Common myeloid progenitor, CD34-positive (primary cell): ENCODE measurements around the gene DCN.

Experiments
- CTCF ChIA-PET: fragments of 350-600 bp; sonication (Branson Sonifier 250); formaldehyde crosslinking; loops from one replicate; lab custom pipeline; 2021; ENCODE audit warnings: antibody characterized with exemption; lab: Charles Lee
- POLR2A ChIA-PET: fragments of 350-600 bp; sonication (Branson Sonifier 250); formaldehyde crosslinking; loops from one replicate; lab custom pipeline; 2021; ENCODE audit warnings: antibody characterized with exemption; lab: Charles Lee
- DNase-seq, 3 donors: peaks; one replicate each; pipeline versions ENCODE4 v3.0.0 to v3.0.0-alpha.2; 2013
- H3K27ac ChIP-seq, 2 experiments: 1 replicate in 1 of 2; 2 replicates in 1 of 2; pipeline ENCODE4 v1.7.0; 2013; ENCODE audit warnings: inconsistent platforms in 2 of 2, low read length in 2 of 2, mild to moderate bottlenecking in 2 of 2, low read depth in 1 of 2, moderate library complexity in 1 of 2; ENCODE audit not compliant: severe bottlenecking in 2 of 2, insufficient read depth in 1 of 2, poor library complexity in 1 of 2
- H3K27me3 ChIP-seq, 5 experiments: replicated peaks in 2 of 5; 1 replicate in 3 of 5; 2 replicates in 2 of 5; pipeline versions ENCODE4 v1.6.1 to v1.7.0; 2013; ENCODE audit warnings: low read length in 4 of 5, mild to moderate bottlenecking in 2 of 5, moderate library complexity in 2 of 5, inconsistent platforms in 1 of 5; ENCODE audit not compliant: insufficient read depth in 5 of 5, control insufficient read depth in 4 of 5
- H3K36me3 ChIP-seq, 4 experiments: 1 replicate in 2 of 4; 2 replicates in 2 of 4; pipeline versions ENCODE4 v1.6.1 to v1.7.0; 2013; ENCODE audit warnings: low read length in 3 of 4, control low read depth in 1 of 4, mild to moderate bottlenecking in 1 of 4; ENCODE audit not compliant: control insufficient read depth in 4 of 4, insufficient read depth in 4 of 4
- H3K4me1 ChIP-seq, 4 experiments: 1 replicate in 3 of 4; 2 replicates in 1 of 4; pipeline versions ENCODE4 v1.6.1 to v1.7.1; 2013; ENCODE audit warnings: low read length in 3 of 4, mild to moderate bottlenecking in 3 of 4, control low read depth in 1 of 4, inconsistent platforms in 1 of 4, moderate library complexity in 1 of 4; ENCODE audit not compliant: control insufficient read depth in 4 of 4, insufficient read depth in 4 of 4; ENCODE audit errors: control extremely low read depth in 1 of 4
- H3K4me3 ChIP-seq, 7 experiments: 1 replicate in 4 of 7; 2 replicates in 3 of 7; pipeline versions ENCODE4 v1.5.1 to v1.7.0; 2013; ENCODE audit warnings: mild to moderate bottlenecking in 7 of 7, low read length in 6 of 7, moderate library complexity in 6 of 7, inconsistent platforms in 2 of 7, low read depth in 2 of 7, control low read depth in 1 of 7; ENCODE audit not compliant: insufficient read depth in 4 of 7, control insufficient read depth in 1 of 7; ENCODE audit errors: extremely low read depth in 1 of 7
- H3K9me3 ChIP-seq, 5 experiments: 1 replicate in 4 of 5; 2 replicates in 1 of 5; pipeline versions ENCODE4 v1.6.1 to v1.7.1; 2013; ENCODE audit warnings: low read length in 4 of 5, mild to moderate bottlenecking in 2 of 5, inconsistent platforms in 1 of 5, low read depth in 1 of 5, moderate library complexity in 1 of 5; ENCODE audit not compliant: control insufficient read depth in 4 of 5, insufficient read depth in 2 of 5; ENCODE audit errors: control extremely low read depth in 1 of 5
- WGBS: methylation state at CpG from one replicate; pipeline ENCODE4 v1.1.5; 2013; ENCODE audit not compliant: insufficient coverage; 5-methylcytosine and 5-hydroxymethylcytosine counted together

DCN gene

GRCh38 chr12:91105807-91106206 is 76.8 kb downstream of the DCN start:
- Histone ChIP-seq H3K4me3 (no peak overlapping the region), H3K27me3 (no peaks in the 10 kb centered on the region), H3K4me1 (peaks cover 0 to 7% (median 1%) of the 10 kb centered on the region in 4 experiments), H3K36me3 (no peaks in the 10 kb centered on the region), H3K27ac (no peak overlapping the region), H3K9me3 (no peaks in the 10 kb centered on the region)
- CTCF ChIA-PET, result interaction anchor here (1.4 to 1.5 kb wide), 2 partner anchors 126 to 128 kb away, joined by 4 to 7 read pairs; no protein-coding TSS in a partner anchor
- peak; percentile 4 to 67 (median 37) for DNase-seq
- WGBS, result 20% methylated on average over 1 of the region's 5 CpGs
- POLR2A ChIA-PET, result no interaction called here

- POLR2A ChIA-PET, result no interaction called here
These were observed 77.7 kb downstream of the DCN start for GRCh38 chr12:91104812-91105466.

DNA sequence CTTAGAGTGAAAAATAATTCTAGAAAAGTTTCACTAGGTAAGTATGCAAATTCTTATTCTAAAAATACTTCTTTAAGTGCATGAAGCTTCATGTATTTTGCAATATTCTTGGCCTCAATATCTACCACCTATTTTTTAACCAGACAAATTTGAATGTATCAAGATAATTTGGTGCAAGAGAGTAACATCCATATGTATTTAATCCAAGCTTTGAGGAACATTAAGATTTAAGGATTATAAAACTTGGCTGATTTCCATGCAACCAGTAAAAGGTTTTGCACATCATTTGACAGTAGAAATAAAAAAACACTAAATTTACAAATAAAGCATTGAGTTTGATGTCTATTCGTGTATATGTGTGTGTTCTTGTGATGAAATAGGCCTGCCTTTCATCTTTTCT is 79.0 kb downstream of the DCN start:
- no CpG with 5 or more reads among the region's 1 CpG for WGBS
- Histone ChIP-seq H3K9me3 (no peaks in the 10 kb centered on the region), H3K36me3 (no peaks in the 10 kb centered on the region), H3K4me1 (peaks cover 0 to 10% (median 3%) of the 10 kb centered on the region in 4 experiments), H3K27ac (no peak overlapping the region), H3K27me3 (no peaks in the 10 kb centered on the region), H3K4me3 (no peak overlapping the region)
- ChIA-PET CTCF (no interaction called here), POLR2A (no interaction called here)
- DNase-seq, result no peak

More at GRCh38 chr12:91104812-91105466, 77.7 kb downstream of the DCN start:
- no peak overlapping the region for H3K27ac ChIP-seq
- CTCF ChIA-PET, result no interaction called here
- no peaks in the 10 kb centered on the region for H3K36me3 ChIP-seq
- no CpG with 5 or more reads among the region's 1 CpG for WGBS
- H3K9me3 ChIP-seq, result no peaks in the 10 kb centered on the region
- H3K4me1 ChIP-seq, result peaks cover 0 to 10% (median 1%) of the 10 kb centered on the region in 4 experiments
- no peaks in the 10 kb centered on the region for H3K27me3 ChIP-seq
- no peak for DNase-seq
- H3K4me3 ChIP-seq, result no peak overlapping the region

DNA sequence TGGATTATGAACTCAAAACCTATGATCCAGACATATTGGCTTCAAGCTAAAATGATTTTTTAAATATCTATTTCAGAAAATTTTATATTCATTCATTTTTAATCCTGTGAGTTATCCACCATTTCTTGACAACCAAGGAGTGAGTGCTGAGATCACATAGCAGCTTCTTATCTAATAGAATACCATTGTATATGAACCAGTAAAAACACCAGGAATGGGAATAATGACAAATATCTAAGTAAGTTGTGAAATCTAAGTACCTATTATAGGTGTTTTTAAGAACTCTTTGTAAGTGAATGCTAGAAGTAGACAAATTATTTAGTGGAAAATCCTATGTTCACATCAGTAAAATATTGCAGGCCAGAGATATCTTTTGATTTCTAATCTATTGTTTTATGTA is 79.5 kb downstream of the DCN start:
- POLR2A ChIA-PET, result no interaction called here
- Histone ChIP-seq H3K27me3 (no peaks in the 10 kb centered on the region), H3K9me3 (no peaks in the 10 kb centered on the region), H3K36me3 (peaks cover 0 to under 1% (median 0%) of the 10 kb centered on the region in 4 experiments), H3K4me3 (no peak overlapping the region), H3K27ac (no peak overlapping the region), H3K4me1 (peaks cover 0 to 13% (median 5%) of the 10 kb centered on the region in 4 experiments)
- DNase-seq, result no peak
- CTCF ChIA-PET, result no interaction called here

DNA sequence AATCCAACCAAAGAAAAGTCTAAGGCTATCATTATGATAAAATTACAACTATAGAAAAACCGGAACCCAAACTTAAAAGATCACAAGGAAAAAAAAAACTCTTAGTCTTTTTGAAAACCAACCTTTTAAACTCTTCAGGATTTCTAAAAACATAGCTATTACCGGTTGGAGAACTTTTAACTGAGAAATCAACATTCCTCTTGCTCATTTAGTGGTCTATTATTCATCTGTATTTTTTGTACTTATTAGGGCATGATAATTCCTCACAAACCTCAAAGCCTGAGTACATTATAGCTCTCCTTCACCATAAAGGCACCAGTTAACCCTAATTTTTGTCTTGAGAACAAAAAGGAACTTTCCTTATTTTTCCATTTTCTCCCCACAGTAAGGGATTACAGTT is 81.7 kb downstream of the DCN start:
- peaks cover 0 to 2% (median 0%) of the 10 kb centered on the region in 4 experiments for H3K36me3 ChIP-seq
- H3K4me1 ChIP-seq, result peaks cover 0 to 11% (median 5%) of the 10 kb centered on the region in 4 experiments
- ChIA-PET POLR2A (no interaction called here), CTCF (no interaction called here)
- H3K27me3 ChIP-seq, result no peaks in the 10 kb centered on the region
- DNase-seq, result peak in 1 of 3 donors; percentile 28
- no CpG with 5 or more reads among the region's 2 CpGs for WGBS
- H3K9me3 ChIP-seq, result no peaks in the 10 kb centered on the region
- H3K4me3 ChIP-seq, result no peak overlapping the region
- no peak overlapping the region for H3K27ac ChIP-seq

- no peak overlapping the region for H3K27ac ChIP-seq
- no peaks in the 10 kb centered on the region for H3K27me3 ChIP-seq
- no peak overlapping the region for H3K4me3 ChIP-seq
- DNase-seq, result no peak
- WGBS, result 100% methylated on average over 2 of the region's 2 CpGs
- H3K9me3 ChIP-seq, result peaks cover 0 to 2% (median 0%) of the 10 kb centered on the region in 5 experiments
- peaks cover 0 to 2% (median 0%) of the 10 kb centered on the region in 4 experiments for H3K36me3 ChIP-seq
- CTCF ChIA-PET, result interaction anchor here (1.0 to 2.4 kb wide), 4 partner anchors 9 to 122 kb away, joined by 3 to 14 read pairs (median 6); partner anchors contain the start of gene LUM
- POLR2A ChIA-PET, result no interaction called here
- peaks cover 0 to 8% (median 3%) of the 10 kb centered on the region in 4 experiments for H3K4me1 ChIP-seq
These were observed 82.8 kb downstream of the DCN start for GRCh38 chr12:91099836-91100235.

DNA sequence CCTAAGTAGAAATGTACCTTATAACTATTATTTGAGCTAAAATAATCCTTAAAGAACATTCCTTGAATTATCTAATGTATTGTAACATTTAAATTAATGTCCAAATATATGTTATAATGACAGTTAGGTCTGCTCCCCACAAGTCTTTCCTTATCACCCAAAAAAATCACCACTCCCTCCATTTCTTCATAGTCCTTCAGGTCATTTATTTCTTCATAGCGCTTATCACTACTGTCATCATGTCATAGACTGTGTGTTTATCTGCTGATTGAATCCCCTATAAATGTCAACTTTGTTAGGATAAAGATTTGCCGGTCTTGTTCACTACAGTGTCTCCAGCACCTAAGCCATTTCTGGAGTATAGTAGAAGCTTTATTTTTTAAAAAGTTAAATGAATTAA is 83.3 kb downstream of the DCN start:
- H3K4me1 ChIP-seq, result peaks cover 0 to 8% (median 3%) of the 10 kb centered on the region in 4 experiments
- H3K4me3 ChIP-seq, result no peak overlapping the region
- ChIA-PET CTCF (interaction anchor here (0.7 to 2.4 kb wide), 5 partner anchors 9 to 121 kb away, joined by 3 to 14 read pairs (median 4); partner anchors contain the start of gene LUM), POLR2A (no interaction called here)
- H3K9me3 ChIP-seq, result peaks cover 0 to 2% (median 0%) of the 10 kb centered on the region in 5 experiments
- no peak overlapping the region for H3K27ac ChIP-seq
- H3K27me3 ChIP-seq, result no peaks in the 10 kb centered on the region
- no CpG with 5 or more reads among the region's 2 CpGs for WGBS
- no peak for DNase-seq
- H3K36me3 ChIP-seq, result peaks cover 0 to 2% (median 0%) of the 10 kb centered on the region in 4 experiments
